Activated T-helper 1 cell treated with Interleukin-2 at 50 U/mL for 16 hours (primary cell): Measurements from ENCODE around the gene LCE7A.
A peak's percentile ranks its signal among the peaks of the same experiment; 100 is the strongest.

Source experiments
- DNase-seq: peaks from one replicate; pipeline ENCODE4 v3.0.0-alpha.2; 2020; ENCODE audit warnings: low read depth

The LCE7A gene, protein sequence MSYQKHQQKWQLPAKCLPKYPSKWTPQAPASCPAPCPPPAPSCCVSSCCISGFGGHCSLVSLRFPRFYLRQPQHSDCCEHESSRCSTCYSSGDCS

DNA sequence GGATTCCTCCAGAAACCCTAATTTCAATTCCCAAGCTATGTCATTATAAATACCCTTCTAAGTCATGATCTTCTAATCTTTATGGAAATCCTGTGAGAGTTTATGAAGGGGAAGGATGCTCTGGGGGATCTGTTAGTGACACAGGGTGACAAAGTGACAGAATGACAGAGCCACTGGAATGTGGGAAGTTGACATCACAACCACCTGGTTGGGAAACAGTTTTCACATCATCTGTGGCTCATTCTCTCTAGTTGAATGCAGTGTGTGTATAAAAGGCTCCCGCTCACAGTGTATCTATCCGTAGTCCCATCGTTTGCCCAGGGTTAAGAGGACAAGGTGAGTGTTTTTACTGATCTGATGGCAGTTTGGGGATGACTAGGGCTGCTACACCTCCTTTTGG, at the start of gene LCE7A:
Gene LCE7A, plus strand, starts transcription at position 301 of the 400 bp plus-strand sequence. CDS start 702 bp downstream, outside the sequence.
- DNase-seq: no peak

DNA sequence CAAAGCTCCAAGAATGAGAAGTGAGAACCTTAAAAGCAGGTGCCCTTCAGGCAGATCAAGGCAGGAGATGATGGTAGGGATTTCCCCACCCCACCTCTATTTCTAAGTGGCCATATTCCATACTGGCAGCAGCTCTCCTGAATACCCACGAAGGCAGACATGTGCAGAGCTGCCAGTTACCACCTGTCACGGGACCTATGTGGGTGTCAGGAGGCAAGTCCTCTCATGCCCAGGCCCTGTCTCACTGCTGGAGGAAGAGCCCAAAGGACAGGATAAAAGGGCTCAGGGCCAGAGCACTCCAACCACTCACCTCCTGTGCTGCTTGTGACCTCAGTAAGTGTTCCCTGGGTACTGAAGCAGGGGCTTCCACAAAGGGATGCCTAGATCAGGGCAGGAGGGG, 48.7 kb upstream of the LCE7A start:
- DNase-seq: no peak

DNA sequence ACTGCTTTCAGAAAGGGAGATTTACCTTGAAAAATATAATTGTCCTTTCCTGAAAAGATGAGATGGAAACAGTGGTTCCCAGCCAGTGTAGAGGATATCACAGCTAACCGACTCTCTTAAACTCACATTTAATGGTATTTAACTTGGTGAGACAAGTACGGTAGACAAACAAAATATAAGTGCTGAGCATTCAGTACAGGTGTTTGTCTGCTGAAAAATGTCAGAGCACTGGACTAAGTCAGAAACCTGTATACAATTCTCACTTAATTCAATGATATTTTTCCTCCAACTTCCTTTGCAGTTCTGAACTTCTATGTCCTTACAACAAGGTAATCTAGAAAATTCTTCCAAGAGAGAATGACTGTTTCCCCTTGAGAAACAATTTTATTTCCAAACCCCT, 48.1 kb upstream of the LCE7A start, which contains the start of gene LCE1B:
Gene LCE1B, plus strand, starts transcription at position 301 of the 400 bp plus-strand sequence. CDS start 476 bp downstream, outside the sequence.
- no peak for DNase-seq

DNA sequence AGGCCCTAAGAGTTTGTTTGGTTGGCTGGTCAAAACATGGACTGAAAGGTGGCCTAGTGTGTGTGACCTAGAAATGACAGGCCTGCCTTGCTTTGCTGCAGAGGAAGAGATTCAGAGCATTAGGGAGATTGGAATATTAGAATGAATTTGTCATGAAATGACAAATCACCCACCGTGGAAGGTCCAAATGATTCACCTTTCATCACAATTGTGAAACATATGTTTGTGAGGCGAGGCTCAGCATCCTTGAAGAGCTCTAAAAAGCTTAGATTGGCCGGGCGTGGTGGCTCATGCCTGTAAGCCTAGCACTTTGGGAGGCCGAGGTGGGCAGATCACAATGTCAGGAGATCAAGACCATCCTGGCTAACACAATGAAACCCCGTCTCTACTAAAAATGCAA, 42.5 kb upstream of the LCE7A start:
- DNase-seq: no peak

DNA sequence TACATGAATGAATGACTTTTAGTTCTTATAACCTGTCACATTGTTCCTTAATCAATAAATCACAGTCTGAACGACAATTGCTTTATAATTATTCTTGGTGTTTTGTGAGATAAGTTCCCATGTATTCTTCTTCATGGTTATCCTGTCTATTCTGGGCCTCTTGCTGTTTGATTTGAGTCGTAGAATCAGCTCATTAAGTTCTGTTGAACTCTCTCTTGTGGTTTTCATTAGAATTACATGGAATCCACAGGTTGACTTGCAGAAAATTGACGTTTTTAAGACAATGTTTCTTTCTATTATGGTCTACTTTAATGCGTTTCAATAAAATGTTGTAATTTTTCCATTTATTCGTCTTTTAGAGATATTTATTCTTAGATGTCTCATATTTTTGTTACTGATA, 36.5 kb upstream of the LCE7A start:
- no peak for DNase-seq

DNA sequence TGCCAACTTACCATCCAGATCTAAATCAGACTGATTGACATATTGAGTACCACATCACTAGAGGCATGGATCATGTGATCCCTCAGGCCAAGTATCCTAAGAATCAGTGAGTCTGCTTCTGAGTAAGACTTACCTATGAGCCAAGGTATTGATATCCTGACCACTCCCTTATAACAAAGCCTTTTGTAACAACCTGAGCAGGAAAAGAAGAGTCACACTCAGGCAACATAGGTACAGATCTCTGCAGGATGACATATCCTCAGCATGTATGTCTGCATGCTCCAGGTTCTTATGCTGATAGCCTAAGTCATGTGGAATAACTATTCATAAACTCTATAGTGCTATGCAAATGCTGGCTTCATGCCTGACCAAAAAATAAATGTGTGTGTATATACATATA, 34.8 kb upstream of the LCE7A start:
- DNase-seq: no peak

DNA sequence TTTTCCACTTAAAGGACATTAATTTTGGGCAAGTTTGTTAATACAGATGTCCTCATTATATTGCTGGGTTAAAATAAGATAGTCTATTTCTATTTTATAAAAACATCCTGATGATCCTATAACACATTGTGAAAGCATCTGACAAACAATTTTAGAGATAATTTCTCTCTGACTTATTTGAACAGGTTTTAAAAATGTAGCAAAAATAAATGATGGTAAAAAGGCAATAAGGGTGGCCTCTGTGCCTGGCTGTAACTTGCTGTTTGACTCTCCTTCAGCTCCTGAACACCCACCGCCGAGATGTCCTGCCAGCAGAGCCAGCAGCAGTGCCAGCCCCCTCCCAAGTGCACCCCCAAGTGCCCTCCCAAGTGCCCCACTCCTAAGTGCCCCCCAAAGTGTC, 32.6 kb upstream of the LCE7A start, which contains the start of gene LCE1A:
Gene LCE1A, plus strand, starts transcription at position 301 of the 400 bp plus-strand sequence. Its CDS starts 0 bp downstream, at position 301.
- DNase-seq: no peak

DNA sequence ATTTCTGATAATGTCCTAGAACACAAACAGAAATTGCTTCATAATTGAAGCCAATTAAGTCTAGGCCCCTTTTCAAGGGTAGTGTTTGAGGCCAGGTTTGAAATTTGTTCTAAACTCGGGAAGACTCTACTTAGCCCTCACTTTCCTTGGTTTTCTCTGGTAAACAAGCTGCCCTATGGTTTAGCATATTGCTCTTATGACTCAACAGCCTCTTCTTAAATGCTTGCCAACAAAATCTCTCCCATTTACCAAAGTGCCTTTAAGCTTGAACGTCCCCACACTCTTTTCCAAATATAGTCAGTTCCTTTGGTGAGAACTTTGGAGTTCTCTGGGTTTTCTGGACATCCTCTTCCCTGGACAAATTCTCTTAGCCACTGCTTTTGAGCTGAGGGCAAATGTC, 22.9 kb upstream of the LCE7A start:
- no peak for DNase-seq

DNA sequence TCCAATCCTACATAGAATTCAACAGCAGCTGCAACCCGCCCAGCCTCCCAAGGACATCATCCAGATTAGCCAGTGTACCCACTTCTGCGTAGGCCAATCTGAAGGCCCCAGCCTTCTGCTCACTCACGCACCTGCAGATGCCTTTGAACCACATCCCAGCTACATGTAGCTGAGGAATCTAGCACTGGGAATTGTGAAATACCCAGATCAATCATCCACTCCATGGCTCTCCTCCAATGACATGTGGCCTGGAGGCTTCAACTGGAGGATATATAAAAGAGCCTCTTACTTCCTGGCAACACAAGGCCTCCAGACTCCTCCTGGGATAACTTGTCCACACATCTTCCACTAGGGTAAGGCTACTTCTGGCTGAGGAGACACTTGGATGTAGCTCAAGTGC, 17.2 kb upstream of the LCE7A start, which contains the start of gene LCE6A:
Gene LCE6A, plus strand, starts transcription at position 301 of the 400 bp plus-strand sequence. CDS start 665 bp downstream, outside the sequence.
- DNase-seq: no peak

DNA sequence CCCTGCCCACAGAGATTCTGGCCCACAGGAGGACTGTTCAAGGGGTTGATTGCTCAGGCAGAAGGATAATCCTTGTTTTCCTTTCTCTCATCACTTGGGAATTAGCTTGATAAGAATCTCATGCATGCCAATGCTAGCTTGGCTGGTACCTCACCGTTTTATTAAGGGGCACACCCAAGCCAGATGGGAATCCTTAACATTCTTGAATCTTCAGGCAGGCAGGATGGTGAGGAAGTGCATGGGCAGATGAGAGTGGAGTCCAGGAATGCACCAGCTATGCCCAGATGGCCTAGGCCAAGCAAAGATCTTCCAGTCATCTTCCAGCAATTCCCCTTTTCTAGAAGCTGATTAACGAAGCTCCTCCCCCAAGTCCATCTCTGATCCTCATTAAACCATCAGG, 4.1 kb upstream of the LCE7A start:
- DNase-seq: no peak

DNA sequence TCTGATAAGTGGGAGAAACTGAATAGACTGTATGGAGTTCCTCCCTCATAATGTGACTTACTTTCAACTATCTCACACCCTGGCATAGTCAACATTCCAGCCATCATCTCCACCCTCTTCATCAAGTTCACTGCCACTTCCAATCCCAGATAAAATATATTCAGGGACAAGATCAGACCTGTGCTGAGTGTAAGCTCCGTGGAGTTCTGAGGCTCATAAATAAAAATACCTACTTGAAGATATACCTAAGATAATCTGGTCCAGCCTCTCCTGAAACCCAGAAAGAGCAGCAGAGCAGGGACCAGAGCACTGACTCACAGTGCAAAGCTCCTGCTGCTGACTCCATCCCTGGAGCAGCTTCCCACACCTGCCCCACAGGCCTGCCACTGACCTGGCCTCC, 1.7 kb upstream of the LCE7A start:
- no peak for DNase-seq

DNA sequence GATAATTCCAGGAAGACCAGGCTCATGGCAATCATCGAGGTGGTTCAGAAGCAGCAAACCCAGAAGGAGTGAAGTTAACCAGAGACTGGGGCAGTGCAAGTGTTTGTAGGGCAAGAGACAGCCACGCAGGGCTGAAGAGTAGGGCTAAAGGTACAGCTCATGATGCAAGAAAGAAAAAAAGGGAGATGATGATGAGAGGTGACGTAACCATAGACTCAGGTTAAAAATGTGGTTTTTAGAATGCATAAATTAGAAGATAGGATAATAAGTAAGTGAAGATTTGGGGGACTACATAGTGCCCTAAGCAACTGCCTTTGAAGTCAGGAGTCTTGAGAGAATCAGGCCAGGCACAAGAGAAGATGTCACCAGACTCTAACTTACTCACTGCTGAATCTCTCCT, 333 bp downstream of the LCE7A start:
- no peak for DNase-seq

DNA sequence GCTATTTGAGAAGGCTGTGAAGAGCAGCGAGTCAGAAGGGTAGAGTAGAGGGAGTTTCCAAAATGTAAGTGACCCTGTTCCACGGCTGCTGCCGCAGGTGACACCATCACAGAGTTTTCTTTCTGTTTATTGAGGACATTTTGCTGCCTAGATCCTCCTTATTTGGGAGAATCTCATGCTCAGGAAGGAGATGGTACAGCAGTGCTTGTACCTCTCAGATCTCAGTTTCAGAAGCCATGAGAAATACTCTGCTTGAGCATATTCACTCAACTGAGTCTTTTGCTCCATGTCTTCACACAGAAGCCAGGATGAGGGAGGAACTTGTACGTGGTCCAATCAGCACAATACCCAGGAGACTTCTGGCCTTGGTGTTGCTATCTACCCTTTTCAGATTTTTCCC, 1.6 kb downstream of the LCE7A start:
- DNase-seq: no peak

DNA sequence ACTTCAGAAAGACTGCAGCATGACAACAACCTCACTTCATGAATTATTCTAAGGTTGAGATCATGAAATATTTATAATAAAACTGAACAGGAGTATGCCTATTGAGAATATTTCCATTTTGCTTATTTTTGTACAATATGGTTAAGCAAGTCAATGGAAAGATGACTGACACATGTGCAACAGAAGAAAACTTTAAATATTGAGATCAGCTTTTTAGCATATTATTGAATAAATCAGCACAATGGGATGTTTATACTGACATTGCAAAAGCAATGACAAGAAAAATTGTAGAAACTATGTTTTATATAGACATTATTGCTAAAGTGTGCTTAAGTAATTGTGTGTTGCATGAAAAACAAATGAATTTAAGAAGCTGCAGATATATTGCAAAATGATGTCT, 4.6 kb downstream of the LCE7A start:
- no peak for DNase-seq

DNA sequence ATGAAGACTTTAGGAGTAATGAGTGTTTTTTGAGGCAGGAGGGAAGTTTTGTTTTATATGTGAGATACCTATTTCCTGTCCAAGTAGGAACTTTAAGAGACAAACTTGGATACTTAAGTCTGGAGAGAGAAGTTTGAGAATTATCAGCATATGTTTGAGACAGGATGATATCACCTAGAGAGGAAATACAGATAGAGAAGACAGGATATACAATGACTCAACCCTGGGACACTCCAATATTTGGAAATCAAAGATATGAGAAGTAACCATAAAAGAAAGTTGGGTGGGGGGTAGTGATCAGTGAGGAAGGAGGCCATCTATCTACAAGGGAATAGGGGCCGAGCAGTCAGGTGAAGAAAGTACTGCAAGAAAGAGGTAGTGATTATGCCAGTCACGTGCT, 6.5 kb downstream of the LCE7A start:
- no peak for DNase-seq

DNA sequence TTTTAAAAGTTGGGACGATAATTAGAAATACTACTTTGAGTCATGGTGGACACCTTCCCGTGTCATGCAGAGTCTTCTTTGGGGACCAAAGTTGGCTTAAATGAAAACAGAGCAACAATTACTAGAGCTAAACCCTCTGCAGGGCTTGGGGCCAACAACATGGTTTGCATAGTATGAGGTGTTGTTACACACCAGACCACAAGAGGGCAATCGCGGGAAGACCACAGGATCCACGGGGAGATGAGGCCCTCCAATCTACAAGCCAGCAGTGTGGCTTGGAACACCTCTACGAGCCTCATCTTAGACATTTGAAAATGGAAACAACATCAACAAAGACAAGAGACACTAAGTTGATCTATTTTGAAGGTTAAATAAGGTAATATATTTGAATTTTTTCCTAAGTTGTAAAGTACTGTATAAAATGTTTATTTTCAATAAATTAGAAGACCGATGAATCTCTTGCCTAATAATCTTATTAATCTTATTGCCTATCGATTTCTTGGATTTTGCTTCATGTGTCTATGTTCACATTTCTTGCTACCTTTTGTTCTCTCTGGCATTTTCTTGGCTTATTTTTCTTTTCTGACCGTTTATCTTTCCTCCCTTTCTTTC, 10.1 kb downstream of the LCE7A start:
- peak; percentile 6 for DNase-seq

DNA sequence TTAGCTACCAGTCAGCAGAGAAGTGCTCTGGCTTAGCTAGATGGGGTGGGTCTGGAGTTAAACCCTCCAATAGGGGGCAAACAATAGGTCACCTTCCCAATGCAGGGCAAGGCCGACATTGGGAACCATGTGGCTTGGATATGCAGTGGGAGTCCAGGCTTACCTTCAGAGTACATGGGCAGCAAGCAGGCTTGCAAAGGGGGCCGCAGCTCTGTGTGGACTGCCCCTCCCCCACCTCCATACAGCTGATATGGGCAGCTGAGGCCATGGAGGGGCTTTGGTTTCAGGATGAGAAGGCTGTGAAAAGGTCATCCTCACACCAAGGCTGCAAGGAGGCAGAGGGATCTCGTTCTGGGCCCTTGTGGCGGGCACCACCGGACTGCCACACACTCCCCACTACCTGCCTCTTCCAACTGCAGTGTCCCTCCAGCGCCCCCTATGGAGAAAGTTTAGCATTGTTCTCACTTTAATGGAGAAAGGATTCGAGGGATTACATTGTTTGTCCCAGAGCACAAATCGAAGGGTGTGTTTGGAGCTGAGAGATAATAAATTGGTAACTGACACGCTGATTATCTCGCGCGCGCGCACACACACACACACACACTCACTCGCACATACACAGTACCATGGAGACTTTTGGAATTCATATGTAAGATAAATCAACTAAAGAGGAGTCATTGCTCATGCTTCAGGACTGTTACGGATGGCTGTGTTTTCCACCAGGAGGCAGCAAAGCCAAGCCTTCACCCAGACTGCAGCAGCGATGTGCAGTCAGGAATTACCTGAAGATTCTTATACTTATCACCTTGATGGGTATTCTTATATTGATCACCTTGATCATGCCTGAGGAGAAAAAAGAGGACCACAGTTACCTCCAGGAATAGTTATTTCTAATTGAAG, 11.3 kb downstream of the LCE7A start:
- no peak for DNase-seq

DNA sequence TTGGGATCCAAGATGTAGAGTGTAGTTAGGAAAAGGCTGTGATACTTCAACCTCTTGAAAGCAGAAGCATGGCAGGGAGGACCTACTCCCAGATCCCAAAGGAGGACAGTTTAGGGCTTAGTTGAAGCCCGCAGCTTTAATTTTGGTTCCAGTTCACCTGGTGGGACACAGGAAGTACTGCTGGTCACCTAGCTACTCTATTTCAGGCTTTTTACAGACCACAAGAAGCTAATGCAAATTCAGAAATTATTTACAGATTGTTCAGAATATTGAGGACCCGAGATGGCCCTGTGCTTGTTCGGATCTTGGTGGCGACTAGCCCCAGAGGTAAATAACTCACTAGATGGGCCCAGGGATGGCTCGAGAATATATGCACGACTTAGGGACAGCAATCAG, 11.9 kb downstream of the LCE7A start:
- DNase-seq: no peak

DNA sequence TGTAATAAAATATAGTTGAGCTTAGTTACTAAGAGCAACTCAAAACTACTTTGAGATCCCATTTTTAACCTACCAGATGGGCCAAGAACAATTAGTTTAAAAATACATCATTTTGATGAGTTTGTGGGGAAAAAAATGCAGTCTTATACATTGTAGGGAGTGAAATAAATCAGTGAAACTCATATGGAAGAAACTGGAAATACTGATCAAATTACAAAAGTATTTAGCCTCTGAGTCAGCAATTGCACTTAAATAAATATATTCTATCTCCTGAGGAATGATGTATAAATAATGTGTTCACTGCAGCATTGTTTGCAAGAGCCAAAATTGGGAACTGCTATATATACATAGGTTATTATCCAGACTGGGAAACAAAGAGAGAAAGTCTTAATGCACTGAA, 13.7 kb downstream of the LCE7A start:
- no peak for DNase-seq

DNA sequence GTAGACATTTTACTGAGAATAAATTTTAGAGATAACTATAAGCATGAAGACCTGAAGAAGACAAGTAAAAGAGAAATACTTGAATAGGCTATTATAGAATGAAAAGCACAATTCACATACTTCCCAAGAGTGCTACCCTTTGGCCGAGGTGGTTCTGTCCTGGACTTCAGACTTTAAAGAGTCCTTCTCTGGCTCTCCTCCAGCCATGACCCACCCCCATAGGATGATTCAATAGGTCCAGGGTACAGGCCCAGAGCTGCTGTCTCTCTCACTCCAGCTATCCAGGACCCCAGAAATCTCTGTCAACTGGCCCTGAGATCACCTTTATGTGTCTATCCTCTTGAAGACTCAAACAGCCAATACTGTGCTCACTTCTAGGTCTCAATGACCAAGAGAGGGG, 17.0 kb downstream of the LCE7A start:
- DNase-seq: no peak

DNA sequence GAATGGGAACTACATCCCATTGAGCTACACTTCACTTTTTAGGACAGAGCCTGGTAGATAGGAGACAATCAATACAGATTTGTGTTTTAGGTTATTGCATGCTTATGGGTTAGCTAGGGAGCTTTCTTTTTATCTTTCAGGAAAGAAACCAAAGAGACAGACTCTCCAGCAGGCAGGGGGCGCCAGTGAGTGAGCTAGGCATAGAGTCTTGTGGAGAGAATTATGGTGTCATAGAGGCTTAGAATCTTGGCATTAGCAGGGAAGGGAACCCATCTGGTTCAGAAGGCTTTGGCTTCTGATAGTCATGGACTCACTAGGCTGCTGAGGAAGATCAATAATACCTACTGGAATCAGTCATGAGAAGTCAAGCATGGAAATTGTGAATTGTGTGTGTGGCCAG, 18.2 kb downstream of the LCE7A start, which contains the start of gene SMCP:
Gene SMCP, plus strand, starts transcription at position 281 of the 400 bp plus-strand sequence. CDS start 6,101 bp downstream, outside the sequence.
- no peak for DNase-seq

DNA sequence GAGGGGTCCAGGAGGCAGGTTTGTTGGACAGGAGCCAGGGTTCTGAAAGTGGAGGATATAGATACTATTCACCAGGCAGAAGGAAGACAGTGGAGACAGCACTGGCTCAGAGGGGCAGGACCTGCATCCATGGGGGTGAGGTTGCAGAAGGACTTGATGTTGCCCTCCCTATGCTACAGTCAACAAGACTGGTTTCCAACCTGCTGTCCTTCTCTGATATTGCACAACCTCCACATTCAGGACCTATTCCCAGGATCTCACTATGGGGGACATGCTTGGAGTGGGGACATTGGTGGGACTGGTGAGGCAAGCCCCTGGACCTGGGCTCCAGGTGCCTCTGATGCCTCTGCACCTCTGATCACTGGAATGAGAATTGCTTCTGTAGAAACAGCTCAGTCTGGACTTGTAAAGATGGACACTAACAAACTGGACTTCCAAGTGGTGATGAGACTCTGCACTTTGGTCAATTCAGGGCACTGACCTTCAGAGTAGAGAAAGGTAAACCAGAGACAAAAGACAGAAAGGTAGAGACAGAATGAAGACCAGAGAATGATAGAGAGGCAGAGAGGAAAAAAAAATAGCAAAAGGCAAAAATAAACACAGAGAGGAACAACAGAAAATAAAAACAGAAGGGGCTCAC, 19.9 kb downstream of the LCE7A start:
- no peak for DNase-seq
